Measurements from ENCODE around the gene KLK12.

The KLK12 gene

GRCh38 chr19:51029718-51030117 lies 5.1 kb downstream of the KLK12 start:
- H3K4me3 ChIP-seq (ENCODE audit: low read length) = no peak overlapping the region
- no peak overlapping the region for H3K27ac ChIP-seq (ENCODE audit: low read length)
- no peaks in the 10 kb centered on the region for H3K36me3 ChIP-seq (replicated peaks; ENCODE audit: insufficient read depth, low read length)
- H3K9me3 ChIP-seq (replicated peaks; ENCODE audit: insufficient read depth, low read length) = no peaks in the 10 kb centered on the region
- peaks cover 10% of the 10 kb centered on the region for H3K27me3 ChIP-seq (replicated peaks; ENCODE audit: insufficient read depth, low read length)
- H3K4me2 ChIP-seq (ENCODE audit: low read depth, low read length) = no peak overlapping the region
- no peaks in the 10 kb centered on the region for H3F3A ChIP-seq (ENCODE audit: insufficient read depth, low read length)
- H3K9ac ChIP-seq (ENCODE audit: low read length) = no peak overlapping the region
- no peak overlapping the region for H2AFZ ChIP-seq (ENCODE audit: low read length)
- H3K79me2 ChIP-seq (ENCODE audit: low read length) = no peaks in the 10 kb centered on the region
- DNase-seq = no peak
- no peaks in the 10 kb centered on the region for H3K9me2 ChIP-seq (replicated peaks; ENCODE audit: insufficient read depth, low read length)
- no peak for TF ChIP-seq EZH2 (optimal IDR thresholded peaks at IDR 0.05; ENCODE audit: low read depth, low read length)
- TF ChIP-seq EZH2phosphoT487 (IDR thresholded peaks at IDR 0.05; ENCODE audit: low read length) = no peak
- TF ChIP-seq CTCF (IDR thresholded peaks at IDR 0.05; ENCODE audit: low read length) = no peak
- no peaks in the 10 kb centered on the region for H3K4me1 ChIP-seq (ENCODE audit: low read length)
- H4K20me1 ChIP-seq (ENCODE audit: insufficient read depth, low read length) = no peaks in the 10 kb centered on the region

DNA sequence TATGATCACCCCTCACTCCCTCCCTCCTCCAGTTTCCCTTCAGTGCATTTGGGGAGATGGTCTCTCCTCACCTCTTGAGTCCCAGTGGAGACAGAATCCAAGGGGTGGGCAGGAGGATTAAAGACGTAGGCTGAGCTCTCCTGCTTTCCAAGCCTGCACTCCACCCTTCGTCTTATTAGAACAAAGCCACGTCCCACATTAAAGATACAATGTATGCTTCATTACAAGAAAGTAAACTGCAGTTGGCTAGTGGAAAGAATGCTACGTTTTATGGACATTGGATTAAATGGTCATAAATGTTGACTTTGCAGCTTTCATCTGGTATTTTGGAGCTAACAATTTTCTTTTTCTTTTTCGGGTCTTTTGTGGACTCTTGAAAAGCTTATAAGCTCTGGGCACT lies 6.9 kb downstream of the KLK12 start:
- Histone ChIP-seq H3K9me3 (replicated peaks; ENCODE audit: insufficient read depth, low read length) (no peaks in the 10 kb centered on the region), H3K79me2 (ENCODE audit: low read length) (no peaks in the 10 kb centered on the region), H4K20me1 (ENCODE audit: insufficient read depth, low read length) (no peaks in the 10 kb centered on the region), H3K4me2 (ENCODE audit: low read depth, low read length) (no peak overlapping the region), H3K4me3 (ENCODE audit: low read length) (no peak overlapping the region), H3K27me3 (replicated peaks; ENCODE audit: insufficient read depth, low read length) (peaks cover 10% of the 10 kb centered on the region), H3K36me3 (replicated peaks; ENCODE audit: insufficient read depth, low read length) (no peaks in the 10 kb centered on the region), H3K4me1 (ENCODE audit: low read length) (no peaks in the 10 kb centered on the region), H2AFZ (ENCODE audit: low read length) (no peak overlapping the region), H3F3A (ENCODE audit: insufficient read depth, low read length) (no peaks in the 10 kb centered on the region), H3K27ac (ENCODE audit: low read length) (no peak overlapping the region), H3K9me2 (replicated peaks; ENCODE audit: insufficient read depth, low read length) (no peaks in the 10 kb centered on the region), H3K9ac (ENCODE audit: low read length) (no peak overlapping the region)
- no peak for DNase-seq
- no peak for TF ChIP-seq CTCF (IDR thresholded peaks at IDR 0.05; ENCODE audit: low read length)
- TF ChIP-seq EZH2phosphoT487 (IDR thresholded peaks at IDR 0.05; ENCODE audit: low read length) = no peak
- TF ChIP-seq EZH2 (optimal IDR thresholded peaks at IDR 0.05; ENCODE audit: low read depth, low read length) = no peak

DNA sequence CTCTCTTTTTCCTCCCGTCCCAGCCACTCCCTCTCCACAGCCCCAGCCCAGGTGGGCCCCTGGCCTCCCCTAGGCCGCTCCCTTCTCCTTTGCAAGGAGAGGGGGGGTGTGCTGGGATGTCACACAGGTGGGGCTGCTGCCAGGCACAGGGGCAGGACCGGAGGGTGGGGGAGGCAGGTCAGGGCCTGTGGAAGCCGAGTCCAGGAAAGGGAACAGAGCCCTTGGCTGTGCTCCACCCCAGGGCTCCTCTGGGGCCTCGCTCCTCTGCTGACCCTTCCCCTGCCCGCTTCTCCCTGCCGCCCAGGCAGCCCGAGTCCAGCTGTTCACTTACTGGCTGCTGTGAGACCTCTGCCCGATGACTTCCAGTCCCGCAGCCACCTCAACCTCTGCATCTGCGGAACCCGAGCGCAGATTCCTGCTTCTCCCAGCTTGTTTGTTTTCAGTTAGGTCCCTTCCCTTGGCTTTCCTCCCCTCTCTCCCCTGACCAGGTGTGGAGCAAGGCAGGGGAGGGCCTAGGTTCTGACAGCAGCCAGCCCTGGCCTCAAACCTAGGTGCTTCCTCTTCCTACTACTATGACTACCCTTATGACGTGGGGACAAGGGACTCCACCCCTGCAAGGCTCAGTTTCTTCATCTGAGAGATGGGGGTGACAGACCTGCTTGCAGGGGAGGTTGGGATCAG lies 7.5 kb downstream of the KLK12 start:
- Histone ChIP-seq H3K9ac (ENCODE audit: low read length) (no peak overlapping the region), H3F3A (ENCODE audit: insufficient read depth, low read length) (no peaks in the 10 kb centered on the region), H3K36me3 (replicated peaks; ENCODE audit: insufficient read depth, low read length) (no peaks in the 10 kb centered on the region), H4K20me1 (ENCODE audit: insufficient read depth, low read length) (no peaks in the 10 kb centered on the region), H3K4me3 (ENCODE audit: low read length) (no peak overlapping the region), H2AFZ (ENCODE audit: low read length) (no peak overlapping the region), H3K27me3 (replicated peaks; ENCODE audit: insufficient read depth, low read length) (peaks cover 16% of the 10 kb centered on the region), H3K9me3 (replicated peaks; ENCODE audit: insufficient read depth, low read length) (no peaks in the 10 kb centered on the region), H3K27ac (ENCODE audit: low read length) (no peak overlapping the region), H3K9me2 (replicated peaks; ENCODE audit: insufficient read depth, low read length) (no peaks in the 10 kb centered on the region), H3K4me2 (ENCODE audit: low read depth, low read length) (no peak overlapping the region), H3K4me1 (ENCODE audit: low read length) (no peaks in the 10 kb centered on the region), H3K79me2 (ENCODE audit: low read length) (no peaks in the 10 kb centered on the region)
- TF ChIP-seq EZH2 (optimal IDR thresholded peaks at IDR 0.05; ENCODE audit: low read depth, low read length) = no peak
- no peak for TF ChIP-seq CTCF (IDR thresholded peaks at IDR 0.05; ENCODE audit: low read length)
- no peak for TF ChIP-seq EZH2phosphoT487 (IDR thresholded peaks at IDR 0.05; ENCODE audit: low read length)
- DNase-seq = no peak
